Panc1 (cell line): Measurements from ENCODE around the gene NDST1. TPM values are rescaled to one million over a fixed set of nuclear protein-coding genes. Genes with fewer than 3 reads are reported as not detected.

ENCODE experiments used
- ATAC-seq: fragments of 200-7000 bp; cut with Tn5 transposase; 2 replicates; pipeline ENCODE4 v1.9.1; 2020; ENCODE audit warnings: mild to moderate bottlenecking, moderate library complexity
- BruUV-seq: library from RNA; stranded (reverse); fragments of 400-500 nt; replicated peaks from 2 replicates; lab custom pipeline; 2021; lab: Mats Ljungman, UMichigan
- CTCF ChIA-PET: fragments of 300-600 bp; sonication (Branson Sonifier 250); formaldehyde crosslinking; loops from one replicate; lab custom pipeline; 2022; ENCODE audit warnings: antibody characterized with exemption; lab: Charles Lee
- POLR2A ChIA-PET: fragments of 300-600 bp; sonication (Branson Sonifier 250); formaldehyde crosslinking; loops from one replicate; lab custom pipeline; 2022; ENCODE audit warnings: antibody characterized with exemption; lab: Charles Lee
- DNase-seq: peaks from one replicate; pipeline ENCODE4 v3.0.0-alpha.2; 2010; ENCODE audit warnings: low read depth, low spot score
- H3K27ac ChIP-seq: 2 replicates; pipeline ENCODE4 v1.5.1; 2011; ENCODE audit warnings: mild to moderate bottlenecking, low read length, inconsistent platforms
- H3K27me3 ChIP-seq: fragments of 200-500 bp; sonication (Bioruptor generic); 2 replicates; pipeline ENCODE4 v1.6.0; 2014; ENCODE audit warnings: low read length, inconsistent platforms; ENCODE audit not compliant: control insufficient read depth, insufficient read depth
- H3K36me3 ChIP-seq: fragments of 200-500 bp; sonication (Bioruptor generic); 2 replicates; pipeline ENCODE4 v1.5.1; 2014; ENCODE audit warnings: inconsistent platforms, mild to moderate bottlenecking, low read length, moderate library complexity; ENCODE audit not compliant: control insufficient read depth, insufficient read depth
- H3K4me1 ChIP-seq: 2 replicates; pipeline ENCODE4 v1.5.1; 2011; ENCODE audit warnings: inconsistent platforms, mild to moderate bottlenecking, low read length, moderate library complexity; ENCODE audit not compliant: control insufficient read depth, insufficient read depth
- H3K4me3 ChIP-seq, 2 experiments: 2 replicates each; pipeline ENCODE4 v1.5.1; 2011 to 2012; ENCODE audit warnings: low read depth in 2 of 2, low read length in 2 of 2, mild to moderate bottlenecking in 2 of 2, inconsistent platforms in 1 of 2, moderate library complexity in 1 of 2
- H3K9me3 ChIP-seq: fragments of 200-500 bp; sonication (Bioruptor generic); 2 replicates; pipeline ENCODE4 v1.5.1; 2014; ENCODE audit warnings: low read depth, mild to moderate bottlenecking, inconsistent platforms, low read length, moderate library complexity; ENCODE audit not compliant: control insufficient read depth, insufficient read depth
- POLR2AphosphoS5 ChIP-seq: IDR thresholded peaks from 2 replicates; pipeline ENCODE4 v1.6.1; 2012; ENCODE audit warnings: mild to moderate bottlenecking, low read depth, low read length, moderate library complexity
- SIN3A ChIP-seq: IDR thresholded peaks from 2 replicates; pipeline ENCODE4 v1.6.1; 2012; ENCODE audit warnings: low read depth, mild to moderate bottlenecking, low read length, moderate library complexity, borderline replicate concordance; ENCODE audit not compliant: insufficient read depth
- TCF7L2 ChIP-seq: IDR thresholded peaks from 2 replicates; pipeline ENCODE4 v1.6.1; 2011; ENCODE audit warnings: mild to moderate bottlenecking, low read depth, low read length, inconsistent platforms
- in situ Hi-C: cut with HindIII; loops from 2 replicates; pipeline ENCODE4 v1.10.0; 2016; ENCODE audit warnings: low sequenced_read_pairs, low pct_unique_long_range_greater_than_20kb
- intact Hi-C: fragments of 100-400 bp; cut with micrococcal nuclease; formaldehyde crosslinking; loops from one replicate; pipeline ENCODE4 v1.10.0; 2022; ENCODE audit not compliant: unreplicated experiment
- total RNA-seq: library from RNA; stranded (reverse); gene quantifications from one replicate; pipeline ENCODE4 v1.2.1, GENCODE V29; 2021; ENCODE audit not compliant: unreplicated experiment
- TF ChIP-seq, protein P1 (sequence below), 2 experiments: IDR thresholded peaks; 2 replicates each; pipeline ENCODE4 v1.6.1; 2011 to 2012; ENCODE audit warnings: low read depth in 2 of 2, control low read depth in 1 of 2, low read length in 1 of 2, mild to moderate bottlenecking in 1 of 2, moderate library complexity in 1 of 2; ENCODE audit not compliant: insufficient read depth in 1 of 2
- TF ChIP-seq, protein P2 (sequence below): fragments of 450-650 bp; IDR thresholded peaks from 2 replicates; pipeline ENCODE4 v1.5.1; 2017; ENCODE audit warnings: mild to moderate bottlenecking

Gene NDST1
- total RNA-seq, 1 experiment from 2014 or later: 142 TPM

DNA sequence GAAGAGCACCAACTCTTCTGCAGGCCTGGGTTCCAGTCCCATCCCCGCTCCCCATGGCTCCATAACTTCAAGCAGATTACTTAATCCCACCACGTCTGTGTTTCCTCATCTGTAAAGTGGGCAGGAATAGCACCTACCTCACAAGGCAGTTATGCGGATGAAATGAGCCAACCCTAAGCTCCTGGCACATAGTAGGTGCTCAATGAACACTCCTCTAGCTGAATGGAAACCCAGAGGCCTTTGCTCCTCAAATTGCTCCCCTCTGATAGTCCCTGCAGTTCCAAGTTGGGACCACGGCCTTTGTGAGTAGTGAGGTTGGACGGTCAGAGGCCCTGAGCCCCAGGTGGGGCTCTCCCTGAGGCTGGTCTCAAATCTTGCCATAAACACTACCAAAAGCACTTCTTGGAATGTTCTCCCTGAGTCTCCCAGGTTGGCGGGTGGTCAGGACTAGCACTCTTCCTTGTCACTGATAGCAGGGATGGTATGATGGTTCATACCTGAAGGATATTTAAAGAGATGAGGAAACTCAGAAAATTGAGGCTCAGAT, 97.0 kb downstream of the NDST1 start:
- no TSS peak for BruUV-seq
- DNase-seq (no peak), ATAC-seq (no peak)
- no peaks in the 10 kb centered on the region for H3K9me3 ChIP-seq
- no peaks in the 10 kb centered on the region for H3K36me3 ChIP-seq
- no peak overlapping the region for H3K27ac ChIP-seq
- intact Hi-C loops: no loop called here
- ChIA-PET POLR2A (interaction anchor here (0.6 kb wide), 1 partner anchor 488 kb away, joined by 5 read pairs; no protein-coding TSS in a partner anchor), CTCF (no interaction called here)
- H3K4me3 ChIP-seq: no peak overlapping the region
- in situ Hi-C loops: no loop called here
- H3K27me3 ChIP-seq: no peaks in the 10 kb centered on the region
- H3K4me1 ChIP-seq: peaks cover 7% of the 10 kb centered on the region
- TF ChIP-seq POLR2AphosphoS5 (no peak), SIN3A (no peak), TCF7L2 (no peak)
- TF ChIP-seq, protein P1, sequence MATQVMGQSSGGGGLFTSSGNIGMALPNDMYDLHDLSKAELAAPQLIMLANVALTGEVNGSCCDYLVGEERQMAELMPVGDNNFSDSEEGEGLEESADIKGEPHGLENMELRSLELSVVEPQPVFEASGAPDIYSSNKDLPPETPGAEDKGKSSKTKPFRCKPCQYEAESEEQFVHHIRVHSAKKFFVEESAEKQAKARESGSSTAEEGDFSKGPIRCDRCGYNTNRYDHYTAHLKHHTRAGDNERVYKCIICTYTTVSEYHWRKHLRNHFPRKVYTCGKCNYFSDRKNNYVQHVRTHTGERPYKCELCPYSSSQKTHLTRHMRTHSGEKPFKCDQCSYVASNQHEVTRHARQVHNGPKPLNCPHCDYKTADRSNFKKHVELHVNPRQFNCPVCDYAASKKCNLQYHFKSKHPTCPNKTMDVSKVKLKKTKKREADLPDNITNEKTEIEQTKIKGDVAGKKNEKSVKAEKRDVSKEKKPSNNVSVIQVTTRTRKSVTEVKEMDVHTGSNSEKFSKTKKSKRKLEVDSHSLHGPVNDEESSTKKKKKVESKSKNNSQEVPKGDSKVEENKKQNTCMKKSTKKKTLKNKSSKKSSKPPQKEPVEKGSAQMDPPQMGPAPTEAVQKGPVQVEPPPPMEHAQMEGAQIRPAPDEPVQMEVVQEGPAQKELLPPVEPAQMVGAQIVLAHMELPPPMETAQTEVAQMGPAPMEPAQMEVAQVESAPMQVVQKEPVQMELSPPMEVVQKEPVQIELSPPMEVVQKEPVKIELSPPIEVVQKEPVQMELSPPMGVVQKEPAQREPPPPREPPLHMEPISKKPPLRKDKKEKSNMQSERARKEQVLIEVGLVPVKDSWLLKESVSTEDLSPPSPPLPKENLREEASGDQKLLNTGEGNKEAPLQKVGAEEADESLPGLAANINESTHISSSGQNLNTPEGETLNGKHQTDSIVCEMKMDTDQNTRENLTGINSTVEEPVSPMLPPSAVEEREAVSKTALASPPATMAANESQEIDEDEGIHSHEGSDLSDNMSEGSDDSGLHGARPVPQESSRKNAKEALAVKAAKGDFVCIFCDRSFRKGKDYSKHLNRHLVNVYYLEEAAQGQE (IDR thresholded peaks at IDR 0.05; ENCODE audit: insufficient read depth in 1 of 2, low read depth in 2 of 2, low read length in 1 of 2): no peak
- TF ChIP-seq, protein P2, sequence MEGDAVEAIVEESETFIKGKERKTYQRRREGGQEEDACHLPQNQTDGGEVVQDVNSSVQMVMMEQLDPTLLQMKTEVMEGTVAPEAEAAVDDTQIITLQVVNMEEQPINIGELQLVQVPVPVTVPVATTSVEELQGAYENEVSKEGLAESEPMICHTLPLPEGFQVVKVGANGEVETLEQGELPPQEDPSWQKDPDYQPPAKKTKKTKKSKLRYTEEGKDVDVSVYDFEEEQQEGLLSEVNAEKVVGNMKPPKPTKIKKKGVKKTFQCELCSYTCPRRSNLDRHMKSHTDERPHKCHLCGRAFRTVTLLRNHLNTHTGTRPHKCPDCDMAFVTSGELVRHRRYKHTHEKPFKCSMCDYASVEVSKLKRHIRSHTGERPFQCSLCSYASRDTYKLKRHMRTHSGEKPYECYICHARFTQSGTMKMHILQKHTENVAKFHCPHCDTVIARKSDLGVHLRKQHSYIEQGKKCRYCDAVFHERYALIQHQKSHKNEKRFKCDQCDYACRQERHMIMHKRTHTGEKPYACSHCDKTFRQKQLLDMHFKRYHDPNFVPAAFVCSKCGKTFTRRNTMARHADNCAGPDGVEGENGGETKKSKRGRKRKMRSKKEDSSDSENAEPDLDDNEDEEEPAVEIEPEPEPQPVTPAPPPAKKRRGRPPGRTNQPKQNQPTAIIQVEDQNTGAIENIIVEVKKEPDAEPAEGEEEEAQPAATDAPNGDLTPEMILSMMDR: no peak

DNA sequence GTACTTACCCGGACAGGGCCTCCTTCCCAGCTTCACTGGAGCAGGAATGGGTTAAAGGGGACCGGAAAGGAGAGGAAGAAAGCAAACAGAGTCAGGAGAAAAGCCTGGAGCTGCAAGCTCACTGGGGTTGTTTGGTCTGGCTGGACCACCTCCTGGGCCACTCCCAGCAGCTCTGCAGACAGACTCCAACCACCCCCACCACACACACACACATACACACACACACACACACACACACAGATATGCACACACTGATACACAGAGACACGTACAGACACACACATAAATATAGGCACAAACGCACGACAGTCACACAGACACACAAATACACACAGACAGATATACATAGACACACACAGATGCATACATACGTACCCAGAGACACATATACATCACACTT, 97.6 kb downstream of the NDST1 start:
- intact Hi-C loops: no loop called here
- Histone ChIP-seq H3K4me3 (no peak overlapping the region), H3K27ac (no peak overlapping the region), H3K9me3 (no peaks in the 10 kb centered on the region), H3K4me1 (peaks cover 1% of the 10 kb centered on the region), H3K36me3 (no peaks in the 10 kb centered on the region), H3K27me3 (no peaks in the 10 kb centered on the region)
- ChIA-PET POLR2A (interaction anchor here (0.6 kb wide), 1 partner anchor 488 kb away, joined by 5 read pairs; no protein-coding TSS in a partner anchor), CTCF (no interaction called here)
- DNase-seq: no peak
- TF ChIP-seq POLR2AphosphoS5 (no peak), SIN3A (no peak), TCF7L2 (no peak)
- TF ChIP-seq, protein P2: no peak
- TF ChIP-seq, protein P1 (IDR thresholded peaks at IDR 0.05; ENCODE audit: insufficient read depth in 1 of 2, low read depth in 2 of 2, low read length in 1 of 2): no peak
- no TSS peak for BruUV-seq
- no peak for ATAC-seq
- in situ Hi-C loops: no loop called here
